IPS DF 19.7 (cell line): ENCODE results near the gene HAS3.
A peak's percentile ranks its signal among the peaks of the same experiment; 100 is the strongest.
"Not testable (repeated sequence)": the region's sequence is repeated elsewhere in the genome, so short reads cannot be mapped to it uniquely, and the experiment has no call there.

Experiments used
- DNase-seq: peaks from one replicate; pipeline ENCODE4 v3.0.0-alpha.2; 2013; ENCODE audit warnings: low read depth, low spot score

The HAS3 gene

GRCh38 chr16:69105501-69106361 lies at the start of gene HAS3:
Gene HAS3 (plus strand): TSS chr16:69105653. CDS start chr16:69109396, 3,743 bp downstream.
- DNase-seq: peak; percentile 86

- no peak for DNase-seq
Measured at GRCh38 chr16:69055980-69056379, 49.5 kb upstream of the HAS3 start.

GRCh38 chr16:69056421-69056820 lies 49.0 kb upstream of the HAS3 start:
- DNase-seq: no peak

- DNase-seq: no peak
Measured at GRCh38 chr16:69057400-69058378, 47.8 kb upstream of the HAS3 start.

GRCh38 chr16:69063491-69063890 lies 42.0 kb upstream of the HAS3 start:
- DNase-seq: not testable (repeated sequence)

- DNase-seq: no peak
Measured at GRCh38 chr16:69064124-69064763, 41.2 kb upstream of the HAS3 start.

- DNase-seq: no peak
Measured at GRCh38 chr16:69064764-69065313, 40.6 kb upstream of the HAS3 start.

- no peak for DNase-seq
Measured at GRCh38 chr16:69069504-69069903, 35.9 kb upstream of the HAS3 start.

- no peak for DNase-seq
Measured at GRCh38 chr16:69071036-69071435, 34.4 kb upstream of the HAS3 start.

- no peak for DNase-seq
Measured at GRCh38 chr16:69072640-69072974, 32.8 kb upstream of the HAS3 start.

- DNase-seq: no peak
Measured at GRCh38 chr16:69073181-69073702, 32.2 kb upstream of the HAS3 start.

- no peak for DNase-seq
Measured at GRCh38 chr16:69077251-69077650, 28.2 kb upstream of the HAS3 start.

- DNase-seq: no peak
Measured at GRCh38 chr16:69078073-69078472, 27.4 kb upstream of the HAS3 start.

GRCh38 chr16:69079697-69080096 lies 25.8 kb upstream of the HAS3 start:
- no peak for DNase-seq

- no peak for DNase-seq
Measured at GRCh38 chr16:69083306-69083941, 22.0 kb upstream of the HAS3 start.

GRCh38 chr16:69084289-69084688 lies 21.2 kb upstream of the HAS3 start:
- no peak for DNase-seq

- no peak for DNase-seq
Measured at GRCh38 chr16:69085032-69085695, 20.3 kb upstream of the HAS3 start.

- no peak for DNase-seq
Measured at GRCh38 chr16:69087161-69087581, 18.3 kb upstream of the HAS3 start.

GRCh38 chr16:69088684-69089083 lies 16.8 kb upstream of the HAS3 start:
- DNase-seq: no peak
